Calu3 (cell line): ENCODE measurements around the gene KDM1A. TPM values are rescaled to one million over a fixed set of nuclear protein-coding genes. Genes with fewer than 3 reads are reported as not detected.

Experiments used
- BruUV-seq: library from RNA; stranded (reverse); fragments of 400-500 nt; replicated peaks from 2 replicates; lab custom pipeline; 2021; lab: Mats Ljungman, UMichigan
- CTCF ChIA-PET: fragments of 300-600 bp; sonication (Branson Sonifier 250); formaldehyde crosslinking; loops from one replicate; lab custom pipeline; 2022; ENCODE audit warnings: antibody characterized with exemption; lab: Charles Lee
- DNase-seq: peaks from one replicate; pipeline ENCODE4 v3.0.0; 2022
- H3K27ac Mint-ChIP-seq: one replicate; pipeline ENCODE4 v1.8.0; 2022; ENCODE audit warnings: mixed read lengths; ENCODE audit not compliant: unreplicated experiment
- H3K27me3 Mint-ChIP-seq: one replicate; pipeline ENCODE4 v1.8.0; 2022; ENCODE audit warnings: mixed read lengths; ENCODE audit not compliant: unreplicated experiment
- H3K36me3 Mint-ChIP-seq: one replicate; pipeline ENCODE4 v1.8.0; 2022; ENCODE audit warnings: mild to moderate bottlenecking, moderate library complexity, mixed read lengths; ENCODE audit not compliant: insufficient read depth, unreplicated experiment
- H3K4me1 Mint-ChIP-seq: one replicate; pipeline ENCODE4 v1.8.0; 2022; ENCODE audit warnings: mild to moderate bottlenecking, low read depth, mixed read lengths; ENCODE audit not compliant: unreplicated experiment
- H3K4me3 Mint-ChIP-seq: one replicate; pipeline ENCODE4 v1.8.0; 2022; ENCODE audit warnings: mild to moderate bottlenecking, low read depth, moderate library complexity, mixed read lengths; ENCODE audit not compliant: unreplicated experiment
- H3K9me3 Mint-ChIP-seq: one replicate; pipeline ENCODE4 v1.8.0; 2022; ENCODE audit warnings: low read depth, mixed read lengths; ENCODE audit not compliant: unreplicated experiment
- CTCF ChIP-seq: fragments of 200-600 bp; IDR thresholded peaks from one replicate; pipeline ENCODE4 v1.8.0; 2022; ENCODE audit warnings: antibody characterized with exemption; ENCODE audit not compliant: unreplicated experiment
- intact Hi-C: fragments of 100-400 bp; cut with micrococcal nuclease; formaldehyde crosslinking; loops from one replicate; pipeline ENCODE4 v1.10.0; 2022; ENCODE audit not compliant: unreplicated experiment
- total RNA-seq: library from RNA; stranded (reverse); gene quantifications from 2 replicates; pipeline ENCODE4 v1.2.3, GENCODE V29; 2022

Gene KDM1A
- total RNA-seq, 1 experiment from 2014 or later: 67.8 TPM

GRCh38 chr1:23116216-23116836 lies 97.1 kb downstream of the KDM1A start:
- no peaks in the 10 kb centered on the region for H3K9me3 Mint-ChIP-seq
- TF ChIP-seq CTCF: no peak

GRCh38 chr1:23116921-23117699 lies 97.8 kb downstream of the KDM1A start:
- H3K27me3 Mint-ChIP-seq: no peaks in the 10 kb centered on the region
- no peaks in the 10 kb centered on the region for H3K36me3 Mint-ChIP-seq
- CTCF ChIA-PET: no interaction called here
- DNase-seq: no peak
- no peak overlapping the region for H3K27ac Mint-ChIP-seq
- no peak for TF ChIP-seq CTCF
- no peaks in the 10 kb centered on the region for H3K9me3 Mint-ChIP-seq
- intact Hi-C loops: no loop called here
- BruUV-seq: no TSS peak
- H3K4me1 Mint-ChIP-seq: peaks cover 1% of the 10 kb centered on the region
- no peak overlapping the region for H3K4me3 Mint-ChIP-seq

More at GRCh38 chr1:23116216-23116836, 97.1 kb downstream of the KDM1A start:
- no TSS peak for BruUV-seq
- no peaks in the 10 kb centered on the region for H3K36me3 Mint-ChIP-seq
- H3K4me3 Mint-ChIP-seq: no peak overlapping the region
- no peak overlapping the region for H3K27ac Mint-ChIP-seq
- no peaks in the 10 kb centered on the region for H3K4me1 Mint-ChIP-seq
- CTCF ChIA-PET: no interaction called here
- DNase-seq: no peak
- intact Hi-C loops: no loop called here
- H3K27me3 Mint-ChIP-seq: no peaks in the 10 kb centered on the region

- Mint-ChIP-seq H3K4me3 (no peak overlapping the region), H3K36me3 (no peaks in the 10 kb centered on the region), H3K27ac (no peak overlapping the region), H3K9me3 (no peaks in the 10 kb centered on the region), H3K4me1 (peaks cover 14% of the 10 kb centered on the region), H3K27me3 (no peaks in the 10 kb centered on the region)
- CTCF ChIA-PET: no interaction called here
- intact Hi-C loops: no loop called here
- DNase-seq: no peak
- BruUV-seq: no TSS peak
- no peak for TF ChIP-seq CTCF
Measured at GRCh38 chr1:23118407-23118806, 99.1 kb downstream of the KDM1A start.

GRCh38 chr1:23118957-23119792 lies 99.9 kb downstream of the KDM1A start:
- H3K4me3 Mint-ChIP-seq: no peak overlapping the region
- peaks cover 22% of the 10 kb centered on the region for H3K4me1 Mint-ChIP-seq
- BruUV-seq: no TSS peak
- no peak overlapping the region for H3K27ac Mint-ChIP-seq
- CTCF ChIA-PET: interaction anchor here (0.7 to 0.8 kb wide), 2 partner anchors 10 to 19 kb away, joined by 4 to 5 read pairs; no protein-coding TSS in a partner anchor
- no peak for DNase-seq
- TF ChIP-seq CTCF: no peak
- H3K27me3 Mint-ChIP-seq: no peaks in the 10 kb centered on the region
- no peaks in the 10 kb centered on the region for H3K36me3 Mint-ChIP-seq
- intact Hi-C loops: no loop called here
- no peaks in the 10 kb centered on the region for H3K9me3 Mint-ChIP-seq
